Activated T-helper 1 cell treated with anti-CD3 and anti-CD28 coated beads, Interleukin-2, amount 50 U/mL, for 16 hours (primary cell): ENCODE results near the gene TWIST2.

ENCODE experiments used
- DNase-seq, 2 donors: peaks; one replicate each; pipeline ENCODE4 v3.0.0-alpha.2; 2020; ENCODE audit warnings: low read depth in 1 of 2, low spot score in 1 of 2

The TWIST2 gene

GRCh38 chr2:238938003-238938400 lies 90.1 kb downstream of the TWIST2 start:
- DNase-seq = no peak

GRCh38 chr2:238938401-238939055 lies 90.6 kb downstream of the TWIST2 start:
- DNase-seq = no peak

- no peak for DNase-seq
Observed at GRCh38 chr2:238939074-238939473, 91.2 kb downstream of the TWIST2 start.

GRCh38 chr2:238939521-238940403 lies 91.9 kb downstream of the TWIST2 start:
- no peak for DNase-seq

GRCh38 chr2:238940806-238941205 lies 92.9 kb downstream of the TWIST2 start:
- no peak for DNase-seq

- no peak for DNase-seq
Observed at GRCh38 chr2:238941262-238941792, 93.4 kb downstream of the TWIST2 start.

GRCh38 chr2:238942080-238942725 lies 94.3 kb downstream of the TWIST2 start:
- DNase-seq = no peak

GRCh38 chr2:238942726-238943300 lies 94.9 kb downstream of the TWIST2 start:
- DNase-seq = no peak

GRCh38 chr2:238943338-238944067 lies 95.6 kb downstream of the TWIST2 start:
- DNase-seq = no peak

- no peak for DNase-seq
Observed at GRCh38 chr2:238945433-238946150, 97.7 kb downstream of the TWIST2 start.

- no peak for DNase-seq
Observed at GRCh38 chr2:238946318-238947242, 98.7 kb downstream of the TWIST2 start.

- DNase-seq = no peak
Observed at GRCh38 chr2:238947243-238947760, 99.4 kb downstream of the TWIST2 start.

- no peak for DNase-seq
Observed at GRCh38 chr2:238947920-238948710, 100.2 kb downstream of the TWIST2 start.

GRCh38 chr2:238948765-238949641 lies 101.1 kb downstream of the TWIST2 start:
- no peak for DNase-seq

GRCh38 chr2:238949710-238950345 lies 101.9 kb downstream of the TWIST2 start:
- no peak for DNase-seq

- no peak for DNase-seq
Observed at GRCh38 chr2:238950551-238950950, 102.7 kb downstream of the TWIST2 start.
